Keratinocyte (primary cell): ENCODE data around the gene LDB2. TPM values are rescaled to one million over a fixed set of nuclear protein-coding genes. Genes with fewer than 3 reads are reported as not detected.

Experiments
- DNase-seq: peaks from one replicate; pipeline ENCODE4 v3.0.0-alpha.2; 2011; ENCODE audit warnings: low read depth, missing footprints, low spot score
- FAIRE-seq: peaks from 2 replicates; lab custom pipeline; 2011; peaks lifted over from hg19 to GRCh38; lab: Jason Lieb, UNC
- H2AFZ ChIP-seq: 2 replicates; pipeline ENCODE4 v1.6.0; 2012; ENCODE audit warnings: low read length, control low read depth, inconsistent platforms; ENCODE audit not compliant: control insufficient read depth
- H3K27ac ChIP-seq: 2 replicates; pipeline ENCODE4 v1.5.1; 2011; ENCODE audit warnings: low read length; ENCODE audit not compliant: control insufficient read depth, insufficient read depth
- H3K27me3 ChIP-seq: 3 replicates; pipeline ENCODE4 v1.6.0; 2011; ENCODE audit warnings: low read length; ENCODE audit not compliant: control insufficient read depth, insufficient read depth; ENCODE audit errors: extremely low read depth
- H3K36me3 ChIP-seq, 2 experiments: 2 replicates in 1 of 2; 3 replicates in 1 of 2; pipeline ENCODE4 v1.5.1; 2011; ENCODE audit warnings: low read length in 2 of 2, mild to moderate bottlenecking in 1 of 2; ENCODE audit not compliant: control insufficient read depth in 2 of 2, insufficient read depth in 2 of 2; ENCODE audit errors: extremely low read depth in 1 of 2
- H3K4me1 ChIP-seq: 3 replicates; pipeline ENCODE4 v1.5.1; 2011; ENCODE audit warnings: low read length; ENCODE audit not compliant: control insufficient read depth, insufficient read depth; ENCODE audit errors: extremely low read depth
- H3K4me2 ChIP-seq: 3 replicates; pipeline ENCODE4 v1.6.0; 2011; ENCODE audit warnings: low read depth, low read length; ENCODE audit not compliant: control insufficient read depth, insufficient read depth; ENCODE audit errors: extremely low read depth
- H3K4me3 ChIP-seq, 3 experiments: fragments of 200-600 bp in 1 of 3; sonication (generic) in 1 of 3; 2 replicates in 2 of 3; 3 replicates in 1 of 3; pipeline ENCODE4 v1.5.1; 2011 to 2016; ENCODE audit warnings: low read length in 3 of 3, mild to moderate bottlenecking in 3 of 3, control low read depth in 2 of 3, inconsistent platforms in 1 of 3, low read depth in 1 of 3, mixed read lengths in 1 of 3, mixed run types in 1 of 3, moderate library complexity in 1 of 3; ENCODE audit not compliant: control insufficient read depth in 2 of 3, insufficient read depth in 2 of 3; ENCODE audit errors: extremely low read depth in 1 of 3
- H3K79me2 ChIP-seq: 2 replicates; pipeline ENCODE4 v1.6.0; 2012; ENCODE audit warnings: low read length; ENCODE audit not compliant: control insufficient read depth, insufficient read depth
- H3K9ac ChIP-seq: 3 replicates; pipeline ENCODE4 v1.6.0; 2011; ENCODE audit warnings: low read length; ENCODE audit not compliant: control insufficient read depth, insufficient read depth; ENCODE audit errors: extremely low read depth
- H3K9me1 ChIP-seq: 3 replicates; pipeline ENCODE4 v1.6.0; 2011; ENCODE audit warnings: low read length; ENCODE audit not compliant: control insufficient read depth, insufficient read depth; ENCODE audit errors: extremely low read depth
- H3K9me3 ChIP-seq: 2 replicates; pipeline ENCODE4 v1.5.1; 2012; ENCODE audit warnings: low read depth, low read length; ENCODE audit not compliant: control insufficient read depth
- H4K20me1 ChIP-seq: 3 replicates; pipeline ENCODE4 v1.6.0; 2011; ENCODE audit warnings: low read length; ENCODE audit not compliant: control insufficient read depth, insufficient read depth; ENCODE audit errors: extremely low read depth
- EZH2 ChIP-seq: IDR thresholded peaks from one replicate; pipeline ENCODE4 v1.6.1; 2012; ENCODE audit warnings: inconsistent platforms, mild to moderate bottlenecking, low read length, moderate library complexity
- dilution Hi-C: fragments of 300-500 bp; cut with MboI; formaldehyde crosslinking; loops from one replicate; pipeline ENCODE4 v1.7.0; 2020; ENCODE audit warnings: low sequenced_read_pairs; ENCODE audit not compliant: extremely low pct_ligation_motif_present
- polyA plus RNA-seq, 5 experiments: library from polyadenylated mRNA; depleted of rRNA in 3 of 5; stranded (reverse) in 3 of 5; stranded (forward) in 1 of 5; unstranded in 1 of 5; fragments of >200 nt; gene quantifications; 1 replicate in 1 of 5; 2 replicates in 3 of 5; 3 replicates in 1 of 5; pipeline versions ENCODE4 v1.2.1 to v1.2.3, GENCODE V29; 2011 to 2012; ENCODE audit warnings: missing spikeins in 2 of 5, low read depth in 1 of 5, low replicate concordance in 1 of 5
- TF ChIP-seq, protein P1 (sequence below), 3 experiments: IDR thresholded peaks in 1 of 3; conservative IDR thresholded peaks in 1 of 3; optimal IDR thresholded peaks in 1 of 3; 2 replicates in 2 of 3; 3 replicates in 1 of 3; pipeline versions ENCODE3 to v1.5.1; 2011; ENCODE audit warnings: low read length in 3 of 3, mild to moderate bottlenecking in 3 of 3, moderate library complexity in 2 of 3, control low read depth in 1 of 3, inconsistent platforms in 1 of 3; ENCODE audit not compliant: insufficient read depth in 2 of 3; ENCODE audit errors: extremely low read depth in 1 of 3

LDB2 gene
- polyA plus RNA-seq, 1 donor (not counting 4 experiments of a cell fraction or from before 2014, with no cell fraction given) = not detected

DNA sequence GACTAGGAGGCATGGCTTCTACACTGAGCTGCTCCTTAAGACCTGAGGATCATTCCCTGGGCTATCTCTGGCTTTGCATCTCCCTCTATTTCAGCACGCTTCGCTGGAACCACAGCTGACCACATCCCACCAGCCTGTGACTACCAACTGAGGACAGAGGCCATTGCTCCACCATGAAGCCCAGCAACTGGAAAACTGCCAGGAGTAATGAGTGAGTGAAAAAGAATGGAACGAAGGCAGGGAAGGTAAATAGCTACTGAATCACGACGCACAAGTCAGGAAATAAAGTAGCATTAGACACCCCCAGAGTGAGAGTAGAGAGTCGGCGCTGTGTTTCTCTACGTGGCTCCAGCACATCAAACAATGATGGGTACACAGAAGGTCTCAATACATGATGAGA is 314.7 kb downstream of the LDB2 start:
- no peak overlapping the region for H2AFZ ChIP-seq
- H3K4me2 ChIP-seq = no peak overlapping the region
- no peaks in the 10 kb centered on the region for H3K79me2 ChIP-seq
- no peak for FAIRE-seq
- TF ChIP-seq EZH2 = no peak
- TF ChIP-seq, protein P1, sequence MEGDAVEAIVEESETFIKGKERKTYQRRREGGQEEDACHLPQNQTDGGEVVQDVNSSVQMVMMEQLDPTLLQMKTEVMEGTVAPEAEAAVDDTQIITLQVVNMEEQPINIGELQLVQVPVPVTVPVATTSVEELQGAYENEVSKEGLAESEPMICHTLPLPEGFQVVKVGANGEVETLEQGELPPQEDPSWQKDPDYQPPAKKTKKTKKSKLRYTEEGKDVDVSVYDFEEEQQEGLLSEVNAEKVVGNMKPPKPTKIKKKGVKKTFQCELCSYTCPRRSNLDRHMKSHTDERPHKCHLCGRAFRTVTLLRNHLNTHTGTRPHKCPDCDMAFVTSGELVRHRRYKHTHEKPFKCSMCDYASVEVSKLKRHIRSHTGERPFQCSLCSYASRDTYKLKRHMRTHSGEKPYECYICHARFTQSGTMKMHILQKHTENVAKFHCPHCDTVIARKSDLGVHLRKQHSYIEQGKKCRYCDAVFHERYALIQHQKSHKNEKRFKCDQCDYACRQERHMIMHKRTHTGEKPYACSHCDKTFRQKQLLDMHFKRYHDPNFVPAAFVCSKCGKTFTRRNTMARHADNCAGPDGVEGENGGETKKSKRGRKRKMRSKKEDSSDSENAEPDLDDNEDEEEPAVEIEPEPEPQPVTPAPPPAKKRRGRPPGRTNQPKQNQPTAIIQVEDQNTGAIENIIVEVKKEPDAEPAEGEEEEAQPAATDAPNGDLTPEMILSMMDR (optimal IDR thresholded peaks at IDR 0.05 in 1 of 3, IDR thresholded peaks at IDR 0.05 in 1 of 3, conservative IDR thresholded peaks at IDR 0.05 in 1 of 3; ENCODE audit: extremely low read depth in 1 of 3, insufficient read depth in 2 of 3, low read length in 3 of 3) = no peak
- no peaks in the 10 kb centered on the region for H3K4me1 ChIP-seq
- no peak overlapping the region for H3K27ac ChIP-seq
- H3K9me1 ChIP-seq = no peaks in the 10 kb centered on the region
- dilution Hi-C loops = no loop called here
- H3K9ac ChIP-seq = no peak overlapping the region
- H4K20me1 ChIP-seq = no peaks in the 10 kb centered on the region
- H3K4me3 ChIP-seq = no peak overlapping the region
- H3K36me3 ChIP-seq = no peaks in the 10 kb centered on the region
- no peaks in the 10 kb centered on the region for H3K27me3 ChIP-seq
- no peak for DNase-seq
- peaks cover 6% of the 10 kb centered on the region for H3K9me3 ChIP-seq

DNA sequence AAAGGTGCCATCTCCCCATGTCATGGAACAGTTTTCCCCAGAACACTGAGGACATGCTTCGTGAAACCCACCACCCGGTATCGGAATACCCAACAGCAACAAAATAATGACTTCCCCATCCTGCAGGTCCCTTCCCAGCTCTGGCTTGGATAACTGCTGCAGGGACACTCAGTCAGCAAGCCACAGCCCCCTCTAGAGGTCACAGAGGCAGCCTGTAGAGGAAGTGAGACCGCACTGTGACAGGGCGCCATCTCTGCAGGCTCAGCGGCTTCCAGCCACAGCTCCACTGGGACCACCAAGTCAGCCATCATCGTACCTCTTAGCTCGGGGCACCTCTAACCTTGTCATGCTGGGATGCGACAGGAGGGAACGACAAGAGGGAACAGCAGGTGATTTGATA is 315.9 kb downstream of the LDB2 start:
- Histone ChIP-seq H3K36me3 (no peaks in the 10 kb centered on the region), H3K9me1 (no peaks in the 10 kb centered on the region), H3K9ac (no peak overlapping the region), H3K79me2 (no peaks in the 10 kb centered on the region), H3K4me2 (no peak overlapping the region), H4K20me1 (no peaks in the 10 kb centered on the region), H2AFZ (no peak overlapping the region), H3K9me3 (peaks cover 6% of the 10 kb centered on the region), H3K27me3 (no peaks in the 10 kb centered on the region), H3K27ac (no peak overlapping the region), H3K4me3 (no peak overlapping the region), H3K4me1 (no peaks in the 10 kb centered on the region)
- dilution Hi-C loops = no loop called here
- FAIRE-seq (no peak), DNase-seq (no peak)
- TF ChIP-seq EZH2 = no peak
- TF ChIP-seq, protein P1 (optimal IDR thresholded peaks at IDR 0.05 in 1 of 3, IDR thresholded peaks at IDR 0.05 in 1 of 3, conservative IDR thresholded peaks at IDR 0.05 in 1 of 3; ENCODE audit: extremely low read depth in 1 of 3, insufficient read depth in 2 of 3, low read length in 3 of 3) = peak in 1 of 3 experiments; percentile 12
